CD14-positive monocyte (primary cell): ENCODE results near the gene RBMS3. TPM values are rescaled to one million over a fixed set of nuclear protein-coding genes. Genes with fewer than 3 reads are reported as not detected.

ENCODE experiments used
- DNase-seq, 3 donors: peaks; one replicate each; pipeline ENCODE4 v3.0.0-alpha.2; 2011 to 2022
- H2AFZ ChIP-seq: 2 replicates; pipeline ENCODE4 v1.6.0; 2012; ENCODE audit warnings: mild to moderate bottlenecking, low read depth, low read length, inconsistent platforms; ENCODE audit not compliant: insufficient read depth, poor library complexity, severe bottlenecking
- H3K27ac ChIP-seq, 2 donors: 1 replicate in 1 of 2; 2 replicates in 1 of 2; pipeline ENCODE4 v1.5.1; 2012 to 2013; ENCODE audit warnings: low read length in 2 of 2, control low read depth in 1 of 2, inconsistent platforms in 1 of 2, low read depth in 1 of 2, mild to moderate bottlenecking in 1 of 2
- H3K27me3 ChIP-seq, 2 donors: one replicate each; pipeline versions ENCODE4 v1.6.0 to v1.6.1; 2011 to 2013; ENCODE audit warnings: low read length in 2 of 2; ENCODE audit not compliant: control insufficient read depth in 2 of 2, insufficient read depth in 2 of 2
- H3K36me3 ChIP-seq, 2 donors: replicated peaks in 1 of 2; 1 replicate in 1 of 2; 2 replicates in 1 of 2; pipeline versions ENCODE4 v1.5.1 to v1.6.1; 2012 to 2013; ENCODE audit warnings: low read length in 2 of 2, control low read depth in 1 of 2, inconsistent platforms in 1 of 2, mild to moderate bottlenecking in 1 of 2; ENCODE audit not compliant: insufficient read depth in 2 of 2, control insufficient read depth in 1 of 2
- H3K4me1 ChIP-seq, 2 donors: 1 replicate in 1 of 2; 2 replicates in 1 of 2; pipeline versions ENCODE4 v1.5.1 to v1.6.1; 2012 to 2013; ENCODE audit warnings: low read length in 2 of 2, control low read depth in 1 of 2, inconsistent platforms in 1 of 2, mild to moderate bottlenecking in 1 of 2, moderate library complexity in 1 of 2; ENCODE audit not compliant: insufficient read depth in 2 of 2, control insufficient read depth in 1 of 2
- H3K4me2 ChIP-seq: replicated peaks from 2 replicates; pipeline ENCODE3; 2012; ENCODE audit warnings: low read length, moderate library complexity, mild to moderate bottlenecking; ENCODE audit not compliant: poor library complexity, severe bottlenecking; ENCODE audit errors: extremely low read depth
- H3K4me3 ChIP-seq, 3 experiments: fragments of 200-600 bp in 1 of 3; sonication (generic) in 1 of 3; replicated peaks in 1 of 3; 1 replicate in 2 of 3; 2 replicates in 1 of 3; pipeline ENCODE4 v1.5.1; 2011 to 2013; ENCODE audit warnings: low read length in 3 of 3, mild to moderate bottlenecking in 3 of 3, control low read depth in 2 of 3, low read depth in 2 of 3, inconsistent platforms in 1 of 3, moderate library complexity in 1 of 3
- H3K79me2 ChIP-seq: 2 replicates; pipeline ENCODE4 v1.6.0; 2012; ENCODE audit warnings: mild to moderate bottlenecking, control low read depth, inconsistent platforms, low read length, moderate library complexity; ENCODE audit not compliant: insufficient read depth
- H3K9ac ChIP-seq: 2 replicates; pipeline ENCODE4 v1.6.0; 2017; ENCODE audit warnings: low read length, mild to moderate bottlenecking; ENCODE audit not compliant: insufficient read depth, poor library complexity, severe bottlenecking
- H3K9me3 ChIP-seq, 2 donors: replicated peaks in 1 of 2; 1 replicate in 1 of 2; 2 replicates in 1 of 2; pipeline versions ENCODE4 v1.5.1 to v1.6.1; 2012 to 2013; ENCODE audit warnings: low read length in 2 of 2, control low read depth in 1 of 2; ENCODE audit not compliant: control insufficient read depth in 1 of 2, insufficient read depth in 1 of 2
- H4K20me1 ChIP-seq: 2 replicates; pipeline ENCODE4 v1.6.0; 2012; ENCODE audit warnings: mild to moderate bottlenecking, low read length, control low read depth, moderate library complexity; ENCODE audit not compliant: insufficient read depth
- H3K27ac Mint-ChIP-seq, 7 donors: one replicate each; pipeline ENCODE4 v1.8.0; 2020; ENCODE audit warnings: mild to moderate bottlenecking in 7 of 7, mixed read lengths in 7 of 7, moderate library complexity in 6 of 7, inconsistent platforms in 2 of 7
- H3K27me3 Mint-ChIP-seq, 3 donors: one replicate each; pipeline ENCODE4 v1.8.0; 2021 to 2022; ENCODE audit warnings: low read depth in 3 of 3, mild to moderate bottlenecking in 3 of 3, mixed read lengths in 3 of 3, moderate library complexity in 3 of 3, inconsistent platforms in 1 of 3
- H3K36me3 Mint-ChIP-seq, 2 donors: one replicate each; pipeline ENCODE4 v1.8.0; 2020; ENCODE audit warnings: mixed read lengths in 2 of 2, inconsistent platforms in 1 of 2, mild to moderate bottlenecking in 1 of 2
- H3K4me1 Mint-ChIP-seq: one replicate; pipeline ENCODE4 v1.8.0; 2020; ENCODE audit warnings: mild to moderate bottlenecking, mixed read lengths
- H3K4me3 Mint-ChIP-seq, 2 donors: one replicate each; pipeline ENCODE4 v1.8.0; 2020; ENCODE audit warnings: mild to moderate bottlenecking in 2 of 2, mixed read lengths in 2 of 2, moderate library complexity in 1 of 2
- H3K9me3 Mint-ChIP-seq, 7 donors: one replicate each; pipeline ENCODE4 v1.8.0; 2020 to 2022; ENCODE audit warnings: mixed read lengths in 7 of 7, mild to moderate bottlenecking in 6 of 7, moderate library complexity in 6 of 7, inconsistent platforms in 2 of 7
- WGBS: methylation state at CpG from one replicate; pipeline ENCODE4 v1.1.5; 2013; ENCODE audit warnings: missing lambda C conversion rate; ENCODE audit not compliant: insufficient coverage; 5-methylcytosine and 5-hydroxymethylcytosine counted together
- intact Hi-C, 2 donors: fragments of 100-400 bp; cut with micrococcal nuclease; formaldehyde crosslinking; loops; one replicate each; pipeline versions ENCODE4 v1.15.0 to v1.15.1; 2023
- polyA plus RNA-seq, 3 donors: library from polyadenylated mRNA; depleted of rRNA in 1 of 3; unstranded in 2 of 3; stranded (reverse) in 1 of 3; fragments of 300-500 nt in 2 of 3; fragments of >200 nt in 1 of 3; fragmentation: Illumina TruSeq in 2 of 3; gene quantifications; 1 replicate in 2 of 3; 2 replicates in 1 of 3; pipeline ENCODE4 v1.2.3, GENCODE V29; 2012 to 2021
- TF ChIP-seq, protein P1 (sequence below): fragments of 200-600 bp; IDR thresholded peaks from one replicate; pipeline ENCODE4 v1.8.0; 2022; ENCODE audit warnings: antibody characterized with exemption, mild to moderate bottlenecking

Gene RBMS3
- polyA plus RNA-seq, 3 donors = not detected

DNA sequence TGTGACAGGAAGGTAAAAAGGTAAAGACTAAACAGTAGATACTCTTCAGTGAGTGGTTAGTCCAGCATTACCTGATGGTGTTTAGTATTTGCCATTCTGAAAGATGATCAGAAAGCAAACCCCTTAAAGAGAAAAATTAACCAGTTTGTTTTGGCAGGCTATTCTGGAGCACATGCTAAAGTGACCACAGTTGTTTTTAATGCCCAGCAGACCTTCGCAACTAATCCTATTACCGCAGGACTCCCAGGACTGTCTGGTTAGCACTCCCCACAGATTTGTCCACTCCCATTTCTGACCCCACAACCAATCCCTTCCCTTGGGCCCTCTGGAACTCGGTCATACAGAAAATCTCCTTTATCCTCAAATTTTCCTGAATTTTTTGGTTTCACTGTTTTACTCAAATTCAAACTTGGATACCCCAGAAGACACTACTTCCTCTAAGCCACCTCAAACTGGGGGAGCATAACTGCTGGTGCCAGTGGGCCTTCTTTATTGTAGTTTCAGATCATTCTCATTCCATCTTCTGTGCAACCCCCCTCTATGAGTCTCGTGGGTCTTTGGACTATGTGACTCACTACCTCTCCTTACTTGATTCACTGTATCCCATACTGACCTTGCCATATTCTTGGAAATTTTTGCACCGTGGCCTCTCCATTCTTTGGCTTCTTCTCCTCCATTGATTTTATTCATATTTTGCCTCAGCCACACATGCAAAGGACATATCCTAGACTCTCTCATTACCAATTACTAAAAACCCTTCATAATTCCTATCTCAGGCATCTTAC lies 104.4 kb downstream of the RBMS3 start:
- Histone ChIP-seq H3K27ac (no peak overlapping the region), H2AFZ (no peak overlapping the region), H3K9me3 (no peaks in the 10 kb centered on the region), H3K79me2 (no peaks in the 10 kb centered on the region), H3K4me1 (peaks cover 0 to 2% of the 10 kb centered on the region in 2 donors), H3K4me3 (no peak overlapping the region), H4K20me1 (no peaks in the 10 kb centered on the region), H3K36me3 (no peaks in the 10 kb centered on the region), H3K9ac (no peak overlapping the region), H3K27me3 (no peaks in the 10 kb centered on the region), H3K4me2 (no peak overlapping the region)
- Mint-ChIP-seq H3K36me3 (no peaks in the 10 kb centered on the region), H3K27ac (no peak overlapping the region), H3K27me3 (peaks cover 0 to 2% (median 0%) of the 10 kb centered on the region in 3 donors), H3K9me3 (peaks cover 0 to 6% (median 0%) of the 10 kb centered on the region in 7 donors), H3K4me3 (no peak overlapping the region), H3K4me1 (peaks cover 4% of the 10 kb centered on the region)
- no peak for DNase-seq
- intact Hi-C loops = no loop called here
- TF ChIP-seq, protein P1, sequence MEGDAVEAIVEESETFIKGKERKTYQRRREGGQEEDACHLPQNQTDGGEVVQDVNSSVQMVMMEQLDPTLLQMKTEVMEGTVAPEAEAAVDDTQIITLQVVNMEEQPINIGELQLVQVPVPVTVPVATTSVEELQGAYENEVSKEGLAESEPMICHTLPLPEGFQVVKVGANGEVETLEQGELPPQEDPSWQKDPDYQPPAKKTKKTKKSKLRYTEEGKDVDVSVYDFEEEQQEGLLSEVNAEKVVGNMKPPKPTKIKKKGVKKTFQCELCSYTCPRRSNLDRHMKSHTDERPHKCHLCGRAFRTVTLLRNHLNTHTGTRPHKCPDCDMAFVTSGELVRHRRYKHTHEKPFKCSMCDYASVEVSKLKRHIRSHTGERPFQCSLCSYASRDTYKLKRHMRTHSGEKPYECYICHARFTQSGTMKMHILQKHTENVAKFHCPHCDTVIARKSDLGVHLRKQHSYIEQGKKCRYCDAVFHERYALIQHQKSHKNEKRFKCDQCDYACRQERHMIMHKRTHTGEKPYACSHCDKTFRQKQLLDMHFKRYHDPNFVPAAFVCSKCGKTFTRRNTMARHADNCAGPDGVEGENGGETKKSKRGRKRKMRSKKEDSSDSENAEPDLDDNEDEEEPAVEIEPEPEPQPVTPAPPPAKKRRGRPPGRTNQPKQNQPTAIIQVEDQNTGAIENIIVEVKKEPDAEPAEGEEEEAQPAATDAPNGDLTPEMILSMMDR = no peak
- 84% methylated on average over 5 of the region's 5 CpGs for WGBS

DNA sequence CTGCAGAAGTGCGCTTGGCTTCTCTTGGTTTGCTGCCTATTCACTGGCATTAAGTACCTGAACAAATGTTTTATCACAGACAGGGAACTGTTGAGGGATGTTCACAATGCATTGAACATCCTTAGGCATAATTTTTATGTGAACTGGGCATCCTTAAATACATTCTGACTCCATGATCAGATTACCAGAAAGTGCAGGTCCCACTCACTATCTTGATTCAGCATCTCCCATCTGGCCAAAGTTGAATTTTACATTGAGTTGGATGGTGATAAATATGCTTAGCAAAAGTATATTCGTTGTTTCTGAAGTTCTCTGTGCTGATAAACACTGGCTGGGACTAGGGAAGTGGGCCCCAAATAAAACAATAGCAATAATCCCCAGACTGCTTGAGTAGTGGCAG lies 108.5 kb downstream of the RBMS3 start:
- Histone ChIP-seq H4K20me1 (no peaks in the 10 kb centered on the region), H3K4me1 (no peaks in the 10 kb centered on the region), H3K9me3 (no peaks in the 10 kb centered on the region), H2AFZ (no peak overlapping the region), H3K4me2 (no peak overlapping the region), H3K36me3 (no peaks in the 10 kb centered on the region), H3K27ac (no peak overlapping the region), H3K4me3 (no peak overlapping the region), H3K27me3 (no peaks in the 10 kb centered on the region), H3K9ac (no peak overlapping the region), H3K79me2 (no peaks in the 10 kb centered on the region)
- no peak for DNase-seq
- intact Hi-C loops = no loop called here
- Mint-ChIP-seq H3K4me3 (no peak overlapping the region), H3K9me3 (peaks cover 2 to 11% (median 7%) of the 10 kb centered on the region in 7 donors), H3K27me3 (no peaks in the 10 kb centered on the region), H3K27ac (no peak overlapping the region), H3K36me3 (no peaks in the 10 kb centered on the region), H3K4me1 (no peaks in the 10 kb centered on the region)
- WGBS = no CpG with 5 or more reads among the region's 2 CpGs
- TF ChIP-seq, protein P1 = no peak
